Esophagus squamous epithelium (tissue), 5 donors: ENCODE results near the gene RAB11FIP3. TPM values are rescaled to one million over a fixed set of nuclear protein-coding genes. Genes with fewer than 3 reads are reported as not detected.
A peak's percentile ranks its signal among the peaks of the same experiment; 100 is the strongest.

ENCODE experiments used
- DNase-seq: peaks from one replicate; lab custom pipeline; 2025; lab: John Stamatoyannopoulos, UW
- H3K27ac ChIP-seq, 4 donors: fragments of 200-600 bp; sonication (generic); one replicate each; pipeline ENCODE4 v1.5.1; 2016 to 2019; ENCODE audit warnings: mild to moderate bottlenecking in 1 of 4
- H3K27me3 ChIP-seq, 4 donors: fragments of 200-600 bp; sonication (generic); 1 replicate in 3 of 4; 2 replicates in 1 of 4; pipeline versions ENCODE4 v1.5.1 to v1.6.0; 2017 to 2021; ENCODE audit warnings: antibody characterized with exemption in 1 of 4
- H3K36me3 ChIP-seq, 3 donors: fragments of 200-600 bp; sonication (generic); one replicate each; pipeline ENCODE4 v1.5.1; 2016 to 2019
- H3K4me1 ChIP-seq, 3 donors: fragments of 200-600 bp; sonication (generic); one replicate each; pipeline ENCODE4 v1.5.1; 2017 to 2019
- H3K4me3 ChIP-seq, 4 donors: fragments of 200-600 bp; sonication (generic); 1 replicate in 3 of 4; 2 replicates in 1 of 4; pipeline ENCODE4 v1.5.1; 2016 to 2019; ENCODE audit warnings: mild to moderate bottlenecking in 2 of 4, moderate library complexity in 1 of 4
- H3K9me3 ChIP-seq, 3 donors: fragments of 200-600 bp; sonication (generic); one replicate each; pipeline ENCODE4 v1.5.1; 2016 to 2019
- POLR2A ChIP-seq, 4 donors: fragments of 450-650 bp; IDR thresholded peaks; one replicate each; pipeline ENCODE4 v1.6.1; 2017; ENCODE audit warnings: antibody characterized with exemption in 4 of 4, mild to moderate bottlenecking in 4 of 4, moderate library complexity in 3 of 4
- WGBS, 2 donors: methylation state at CpG; one replicate each; pipeline ENCODE4 v1.1.5; 2018; 5-methylcytosine and 5-hydroxymethylcytosine counted together
- intact Hi-C: fragments of 100-400 bp; cut with DNase I; formaldehyde crosslinking; loops from one replicate; pipeline ENCODE4 v1.15.0; 2022
- total RNA-seq, 4 donors: library from RNA; depleted of rRNA; stranded (reverse); fragments of >200 nt; gene quantifications; one replicate each; pipeline ENCODE4 v1.1.0, GENCODE V29; 2016
- TF ChIP-seq, protein P1 (sequence below), 6 experiments: fragments of 450-650 bp in 4 of 6; fragments of 200-600 bp in 2 of 6; sonication (generic) in 2 of 6; IDR thresholded peaks; one replicate each; pipeline ENCODE4 v1.5.1; 2016 to 2019; ENCODE audit warnings: antibody characterized with exemption in 6 of 6, mild to moderate bottlenecking in 4 of 6, moderate library complexity in 4 of 6
- donor health status: DM: yes; HTN: yes; CAD: no.

RAB11FIP3 gene
- total RNA-seq, 4 donors from 2014 or later = 8.0 to 25.6 (median 10.1) TPM

- Histone ChIP-seq H3K4me1 (peaks cover 34 to 84% (median 39%) of the 10 kb centered on the region in 3 donors), H3K27me3 (no peaks in the 10 kb centered on the region), H3K36me3 (peaks cover 0 to 14% (median 0%) of the 10 kb centered on the region in 3 donors), H3K9me3 (no peaks in the 10 kb centered on the region), H3K27ac (peak overlapping the region; percentile 89 to 99 (median 98)), H3K4me3 (peak overlapping the region; percentile 58 to 90 (median 78))
- no peak for DNase-seq
- 0 to 2% methylated on average over 8 to 14 of the region's 55 CpGs for WGBS, 2 donors
- intact Hi-C loops = no loop called here
- TF ChIP-seq, protein P1, sequence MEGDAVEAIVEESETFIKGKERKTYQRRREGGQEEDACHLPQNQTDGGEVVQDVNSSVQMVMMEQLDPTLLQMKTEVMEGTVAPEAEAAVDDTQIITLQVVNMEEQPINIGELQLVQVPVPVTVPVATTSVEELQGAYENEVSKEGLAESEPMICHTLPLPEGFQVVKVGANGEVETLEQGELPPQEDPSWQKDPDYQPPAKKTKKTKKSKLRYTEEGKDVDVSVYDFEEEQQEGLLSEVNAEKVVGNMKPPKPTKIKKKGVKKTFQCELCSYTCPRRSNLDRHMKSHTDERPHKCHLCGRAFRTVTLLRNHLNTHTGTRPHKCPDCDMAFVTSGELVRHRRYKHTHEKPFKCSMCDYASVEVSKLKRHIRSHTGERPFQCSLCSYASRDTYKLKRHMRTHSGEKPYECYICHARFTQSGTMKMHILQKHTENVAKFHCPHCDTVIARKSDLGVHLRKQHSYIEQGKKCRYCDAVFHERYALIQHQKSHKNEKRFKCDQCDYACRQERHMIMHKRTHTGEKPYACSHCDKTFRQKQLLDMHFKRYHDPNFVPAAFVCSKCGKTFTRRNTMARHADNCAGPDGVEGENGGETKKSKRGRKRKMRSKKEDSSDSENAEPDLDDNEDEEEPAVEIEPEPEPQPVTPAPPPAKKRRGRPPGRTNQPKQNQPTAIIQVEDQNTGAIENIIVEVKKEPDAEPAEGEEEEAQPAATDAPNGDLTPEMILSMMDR (IDR thresholded peaks at IDR 0.05) = no peak
- peak in 2 of 4 donors; percentile 28 to 57 for TF ChIP-seq POLR2A (IDR thresholded peaks at IDR 0.05)
These were observed 102.9 kb downstream of the RAB11FIP3 start for GRCh38 chr16:528111-529011.

DNA sequence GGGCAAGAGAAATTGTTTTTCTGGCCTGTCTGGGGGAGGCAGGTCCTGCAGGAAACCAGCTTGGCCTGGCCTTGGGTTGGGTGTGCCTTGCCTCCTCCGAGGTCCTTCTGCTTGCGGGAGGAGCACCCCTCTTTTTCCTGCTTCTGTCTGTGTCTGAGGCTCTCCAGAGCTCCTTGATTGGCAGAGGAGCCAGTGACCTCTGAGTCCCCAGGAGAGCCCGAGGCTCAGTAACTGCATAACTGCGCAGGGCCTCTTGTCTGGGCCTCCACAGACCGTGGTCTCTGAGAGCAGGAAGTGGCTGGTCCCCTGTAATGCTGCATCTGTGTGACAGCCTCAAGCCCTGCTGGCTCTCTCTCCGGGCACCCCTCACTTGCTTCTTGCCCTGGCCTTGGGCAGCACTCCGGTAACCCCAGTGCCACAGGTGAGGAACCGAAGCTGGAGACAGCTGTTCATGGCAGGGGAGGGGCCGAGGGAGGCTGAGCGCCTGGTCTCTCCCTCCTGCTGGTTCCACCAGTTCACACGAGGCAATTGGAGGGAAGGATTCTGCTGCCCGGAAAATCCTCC, 103.6 kb downstream of the RAB11FIP3 start:
- peak overlapping the region; percentile 89 to 99 (median 98) for H3K27ac ChIP-seq
- WGBS, 2 donors = 10 to 31% methylated on average over 2 to 6 of the region's 12 CpGs
- intact Hi-C loops = no loop called here
- no peaks in the 10 kb centered on the region for H3K27me3 ChIP-seq
- H3K4me3 ChIP-seq = peak overlapping the region; percentile 58 to 90 (median 78)
- H3K4me1 ChIP-seq = peaks cover 30 to 89% (median 39%) of the 10 kb centered on the region in 3 donors
- TF ChIP-seq, protein P1 (IDR thresholded peaks at IDR 0.05) = no peak
- TF ChIP-seq POLR2A (IDR thresholded peaks at IDR 0.05) = no peak
- H3K36me3 ChIP-seq = peaks cover 0 to 16% (median 0%) of the 10 kb centered on the region in 3 donors
- DNase-seq = no peak
- H3K9me3 ChIP-seq = no peaks in the 10 kb centered on the region

DNA sequence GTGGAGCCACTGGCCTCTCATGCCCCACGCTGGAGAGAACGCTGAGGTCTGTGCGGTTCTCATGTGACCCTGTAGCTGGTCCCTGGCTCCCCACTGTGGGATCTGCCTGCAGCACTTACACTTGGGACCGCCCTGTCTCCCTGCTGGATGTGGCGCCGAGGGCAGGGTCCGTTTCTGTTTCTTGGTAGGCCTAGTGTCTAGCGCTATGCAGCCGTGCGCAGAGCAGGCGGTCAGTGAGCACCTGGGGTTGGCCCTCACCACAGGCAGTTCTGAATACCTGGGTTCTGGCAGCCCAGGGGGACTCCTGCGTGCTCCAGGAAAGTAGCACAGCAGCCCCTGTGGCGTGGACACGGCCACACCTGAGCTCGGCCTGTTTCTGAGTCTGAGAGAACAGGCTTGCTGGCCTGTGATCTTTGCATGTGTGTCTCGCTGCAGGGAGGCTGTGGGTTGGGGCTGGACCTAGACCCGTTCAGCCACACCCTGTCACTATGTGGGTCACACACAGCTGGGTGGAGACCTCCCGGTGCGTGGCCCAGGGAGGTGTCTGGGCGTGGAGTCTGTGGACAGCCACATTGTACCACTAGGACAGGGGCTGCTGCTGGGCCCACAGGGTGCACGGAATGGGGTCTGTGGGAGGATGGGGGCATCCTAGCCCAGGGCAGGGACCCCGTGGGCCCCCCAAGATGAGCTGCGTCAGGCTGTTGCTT, 104.8 kb downstream of the RAB11FIP3 start:
- H3K4me3 ChIP-seq = peak overlapping the region in 1 of 4 donors; percentile 88
- peaks cover 38 to 89% (median 38%) of the 10 kb centered on the region in 3 donors for H3K4me1 ChIP-seq
- peak overlapping the region in 2 of 4 donors; percentile 89 to 99 for H3K27ac ChIP-seq

GRCh38 chr16:531494-532125, 106.2 kb downstream of the RAB11FIP3 start:
- intact Hi-C loops = no loop called here
- Histone ChIP-seq H3K9me3 (no peaks in the 10 kb centered on the region), H3K4me1 (peaks cover 27 to 85% (median 30%) of the 10 kb centered on the region in 3 donors), H3K4me3 (no peak overlapping the region), H3K36me3 (peaks cover 0 to 40% (median 0%) of the 10 kb centered on the region in 3 donors), H3K27me3 (no peaks in the 10 kb centered on the region), H3K27ac (no peak overlapping the region)
- TF ChIP-seq POLR2A (IDR thresholded peaks at IDR 0.05) = no peak
- TF ChIP-seq, protein P1 (IDR thresholded peaks at IDR 0.05) = no peak
- WGBS, 2 donors = 86 to 90% methylated on average over 5 to 7 of the region's 16 CpGs
- no peak for DNase-seq

More for the DNA sequence above, 104.8 kb downstream of the RAB11FIP3 start:
- no peaks in the 10 kb centered on the region for H3K27me3 ChIP-seq
- H3K36me3 ChIP-seq = peaks cover 0 to 28% (median 0%) of the 10 kb centered on the region in 3 donors
- intact Hi-C loops = no loop called here
- H3K9me3 ChIP-seq = no peaks in the 10 kb centered on the region
- TF ChIP-seq, protein P1 (IDR thresholded peaks at IDR 0.05) = no peak
- TF ChIP-seq POLR2A (IDR thresholded peaks at IDR 0.05) = no peak
- no peak for DNase-seq
- 90 to 93% methylated on average over 2 to 3 of the region's 23 CpGs for WGBS, 2 donors
